GM19395 (cell line): ENCODE measurements around the gene SCT.

ENCODE experiments used
- ATAC-seq: cut with Tn5 transposase; IDR thresholded peaks from one replicate; pipeline ENCODE4 v1.9.1; 2021; ENCODE audit warnings: mild to moderate bottlenecking, moderate library complexity; ENCODE audit not compliant: unreplicated experiment

The SCT gene

DNA sequence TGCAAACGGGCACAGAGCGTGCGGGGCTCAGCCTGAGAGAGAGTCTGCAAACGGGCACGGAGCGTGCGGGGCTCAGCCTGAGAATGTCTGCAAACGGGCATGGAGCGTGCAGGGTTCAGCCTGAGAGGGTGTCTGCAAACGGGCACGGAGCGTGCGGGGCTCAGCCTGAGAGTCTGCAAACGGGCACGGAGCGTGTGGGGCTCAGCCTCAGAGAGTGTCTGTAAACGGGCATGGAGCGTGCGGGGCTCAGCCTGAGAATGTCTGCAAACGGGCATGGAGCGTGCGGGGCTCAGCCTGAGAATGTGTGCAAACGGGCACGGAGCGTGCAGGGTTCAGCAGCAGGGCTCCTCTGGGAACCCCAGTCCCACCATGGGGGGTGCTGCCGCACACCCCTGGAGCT, 37.2 kb downstream of the SCT start:
- no peak for ATAC-seq

DNA sequence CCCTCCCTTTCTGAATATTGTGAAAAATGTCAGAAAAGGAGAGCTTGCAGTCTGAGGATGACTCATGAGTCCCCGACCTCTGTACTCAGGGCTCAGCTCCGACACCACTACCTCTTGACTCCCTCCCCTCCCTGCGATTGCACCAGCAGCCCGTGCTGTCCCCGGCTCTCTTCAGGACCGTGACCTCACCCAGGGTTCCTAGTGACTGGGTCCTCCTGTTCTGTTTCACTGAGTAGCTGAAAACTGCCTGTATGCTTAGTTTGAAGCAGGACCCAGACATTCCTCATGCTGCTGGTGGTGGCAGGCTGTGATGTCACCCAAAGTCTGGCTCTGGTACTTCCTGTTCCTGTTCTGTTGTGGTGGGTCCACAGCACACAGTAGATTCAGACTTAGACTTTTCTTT, 39.0 kb downstream of the SCT start:
- ATAC-seq = no peak

DNA sequence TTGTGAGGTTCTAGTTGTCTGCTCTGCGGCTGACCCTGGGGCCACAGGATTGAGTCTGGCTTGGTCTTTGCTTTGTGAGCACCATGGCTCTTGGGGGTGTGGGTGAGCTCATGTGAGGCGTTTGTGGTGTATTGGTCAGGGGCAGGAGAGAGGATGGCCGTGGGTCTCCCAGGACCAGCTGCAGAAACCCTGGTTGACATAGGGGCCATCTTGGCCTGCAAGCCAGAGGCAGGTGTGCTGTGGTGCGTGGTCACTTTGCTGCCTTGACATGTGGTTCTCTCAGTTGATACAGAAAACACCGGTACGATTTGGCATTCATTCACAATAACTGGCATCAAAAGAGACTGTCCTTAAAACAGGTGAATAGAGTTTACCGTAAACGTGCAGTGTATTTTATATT, 39.4 kb downstream of the SCT start:
- no peak for ATAC-seq

DNA sequence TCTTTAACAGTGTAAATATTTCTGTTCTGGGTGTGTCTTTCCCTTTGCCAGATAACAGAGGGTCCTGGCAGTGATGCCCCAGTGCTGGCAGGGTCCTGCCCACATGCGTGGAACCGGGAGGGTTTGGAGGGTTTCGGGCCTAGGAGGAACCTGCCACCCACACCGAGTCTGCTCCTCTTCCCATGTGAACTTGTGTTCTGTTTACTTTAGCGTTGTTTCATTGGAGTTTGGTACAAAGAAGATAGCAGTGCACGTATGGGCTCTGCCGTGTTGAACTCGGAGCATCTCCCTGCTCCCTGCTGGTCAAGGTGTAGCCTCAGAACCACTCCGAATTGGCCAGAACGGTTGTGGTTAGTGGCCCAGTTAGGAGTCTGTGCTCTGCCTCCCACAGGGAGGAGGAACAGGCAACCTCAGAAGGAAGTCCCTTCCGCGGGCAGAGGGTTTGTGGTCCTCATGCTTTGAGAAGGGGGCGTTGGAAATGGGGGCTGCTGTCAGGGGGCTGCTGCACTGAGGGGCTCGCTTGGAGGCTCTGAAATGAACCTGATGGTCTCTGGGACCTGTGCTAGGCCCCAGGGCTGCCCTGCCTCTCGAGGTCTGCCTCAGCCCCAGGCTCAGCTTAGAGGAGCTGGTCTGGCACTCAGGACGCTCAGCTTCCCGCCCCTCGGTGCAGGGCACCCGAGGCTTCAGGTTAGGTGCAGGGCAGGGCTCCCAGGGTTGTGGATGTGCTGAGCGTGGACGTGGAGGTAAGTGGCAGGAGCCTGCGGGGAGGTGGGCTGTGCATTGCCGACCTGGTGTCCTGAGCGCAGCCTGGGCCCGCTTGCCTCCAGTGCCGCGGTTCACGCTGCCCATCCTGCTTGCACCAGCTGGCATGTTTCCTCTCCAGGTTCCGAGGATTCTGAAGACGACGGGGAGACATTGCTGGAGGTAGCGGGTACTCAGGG, 40.3 kb downstream of the SCT start:
- ATAC-seq = no peak

DNA sequence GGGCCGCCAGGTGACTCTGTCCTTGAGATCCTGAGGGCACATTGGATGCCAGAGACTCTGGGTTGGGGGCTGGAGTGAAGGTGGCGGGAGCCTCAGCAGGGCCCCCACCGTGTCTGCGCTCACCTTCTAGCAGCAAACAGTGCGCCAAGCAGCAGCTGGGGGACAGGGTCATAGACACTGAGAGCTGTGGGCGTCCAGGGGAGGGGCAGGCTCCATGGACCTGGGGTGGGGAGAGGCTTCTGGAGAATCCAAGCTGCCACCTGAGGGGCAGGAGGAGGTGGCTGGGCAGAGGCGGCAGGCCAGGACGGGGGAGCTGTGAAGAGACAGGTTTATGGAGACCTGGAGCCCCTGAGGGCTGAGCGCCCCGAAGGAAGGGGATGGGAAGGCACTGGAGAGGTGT, 42.7 kb downstream of the SCT start:
- no peak for ATAC-seq

DNA sequence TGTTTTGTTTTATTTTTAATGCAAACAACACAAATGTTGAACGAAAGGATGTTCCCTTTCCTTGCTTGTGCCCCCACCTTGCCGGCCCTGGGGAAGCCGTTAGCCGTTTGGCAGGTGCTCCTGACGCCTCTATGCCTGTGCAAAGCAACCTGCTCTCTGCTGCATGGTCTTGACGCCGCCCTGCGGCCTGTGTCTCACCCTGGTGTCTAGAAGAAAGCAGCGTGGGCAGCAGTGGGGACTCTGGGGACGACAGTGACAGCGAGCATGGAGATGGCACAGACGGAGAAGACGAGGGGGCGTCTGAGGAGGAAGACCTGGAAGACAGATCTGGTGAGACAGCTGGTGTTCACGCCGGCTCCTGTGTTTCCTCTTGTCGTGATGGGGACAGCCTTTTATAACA, 45.2 kb downstream of the SCT start:
- ATAC-seq = no peak

DNA sequence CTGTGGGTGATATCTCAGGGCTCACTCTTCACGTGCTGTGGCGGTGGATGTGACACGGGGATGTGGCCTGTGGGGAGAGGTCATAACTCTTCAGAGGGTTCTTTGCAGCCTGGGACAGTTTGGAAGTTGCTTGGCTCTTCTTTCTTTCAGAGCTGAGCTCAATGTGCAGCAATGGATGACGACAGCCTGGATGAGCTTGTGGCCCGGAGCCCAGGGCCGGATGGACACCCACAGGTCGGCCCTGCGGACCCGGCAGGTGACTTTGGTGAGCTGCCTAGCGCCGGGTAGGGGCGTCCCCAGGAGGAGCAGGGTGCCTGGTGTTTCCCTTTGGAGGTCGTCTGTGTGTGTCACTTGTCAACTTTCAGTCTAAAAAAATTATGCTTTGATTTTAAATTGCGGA, 45.6 kb downstream of the SCT start:
- no peak for ATAC-seq

DNA sequence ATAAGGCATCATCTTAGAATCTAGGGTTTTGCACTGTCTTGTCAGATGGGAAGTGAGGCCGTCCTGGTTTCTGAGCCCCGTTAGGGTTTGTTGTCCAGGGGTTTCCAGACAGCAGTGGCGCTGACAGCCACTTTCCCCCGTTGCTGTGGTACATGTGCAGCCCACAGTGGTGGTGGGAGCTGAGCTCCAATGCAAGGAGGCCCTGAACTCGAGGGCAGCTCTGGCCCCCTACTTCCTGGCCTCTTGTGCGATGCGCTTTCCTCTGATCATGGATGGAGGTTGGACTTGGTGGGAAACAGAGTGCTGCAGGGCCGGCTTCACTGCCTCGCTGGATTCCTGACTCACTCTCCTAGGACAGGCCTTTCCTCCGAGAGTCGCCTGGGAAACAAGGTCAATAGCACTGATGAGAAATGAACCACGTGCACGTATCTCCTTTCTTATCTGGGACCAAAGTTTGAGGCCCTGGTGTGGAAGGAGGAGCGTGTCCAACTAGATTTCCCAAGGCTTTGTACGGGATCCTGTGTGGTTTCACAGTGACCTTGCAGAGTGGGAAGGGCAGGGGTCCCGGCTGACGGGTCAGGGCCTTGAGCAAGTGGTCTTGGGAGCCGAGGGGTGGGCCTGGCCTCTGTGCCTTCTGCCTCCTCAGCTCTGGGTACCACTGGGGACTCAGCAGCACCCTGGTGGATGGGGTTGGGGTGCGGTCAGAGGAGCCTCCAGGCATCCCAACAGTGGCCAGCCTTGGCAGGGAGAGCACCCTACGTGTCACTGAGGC, 47.0 kb downstream of the SCT start:
- no peak for ATAC-seq

DNA sequence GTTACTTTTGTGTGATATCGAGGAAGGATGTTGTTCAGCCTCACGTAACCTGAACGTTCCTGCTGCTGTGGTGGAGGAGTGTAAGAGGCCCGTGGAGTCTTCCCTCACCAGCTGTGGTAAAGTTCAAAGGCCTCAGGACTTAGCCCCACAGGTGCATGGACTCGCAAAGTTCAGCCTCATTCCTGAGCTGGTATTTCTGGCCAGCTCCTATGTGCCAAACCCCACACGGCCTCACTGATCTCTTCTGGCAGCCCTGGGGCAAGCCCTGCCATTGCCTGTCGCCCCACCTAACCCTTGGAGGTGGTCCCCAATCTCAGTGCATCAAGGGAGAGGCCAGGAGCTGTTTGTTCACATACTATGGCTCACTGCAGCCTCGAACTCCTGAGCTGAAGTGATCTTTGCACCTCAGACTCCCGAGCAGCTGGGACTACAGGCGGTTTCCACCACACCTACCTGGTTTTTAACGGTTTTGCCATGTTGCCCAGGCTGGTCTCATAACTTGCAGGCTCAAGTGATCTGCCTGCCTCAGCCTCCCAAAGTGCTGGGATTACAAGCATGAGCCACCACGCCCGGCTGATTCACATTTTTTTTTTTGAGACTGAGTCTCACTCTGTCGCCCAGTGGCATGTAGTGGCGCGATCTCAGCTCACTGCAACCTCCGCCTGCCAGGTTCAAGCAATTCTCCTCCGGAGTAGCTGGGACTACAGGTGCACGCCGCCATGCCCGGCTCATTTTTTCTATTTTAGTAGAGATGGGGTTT, 48.5 kb downstream of the SCT start:
- ATAC-seq = no peak

DNA sequence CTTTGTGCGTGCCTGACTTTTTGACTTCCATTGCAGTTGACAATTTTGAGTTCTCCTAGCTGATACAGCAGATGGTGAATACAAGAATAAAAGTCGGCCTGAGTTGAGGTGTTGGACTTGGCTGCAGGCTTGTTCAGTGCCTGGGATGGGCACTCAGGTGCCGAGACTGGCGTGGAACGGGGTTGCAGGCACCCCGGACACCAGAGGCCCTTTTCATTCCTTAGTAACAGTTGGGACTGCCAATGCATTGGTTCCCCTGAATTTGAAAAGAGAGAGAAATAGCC, 49.4 kb downstream of the SCT start:
- no peak for ATAC-seq

DNA sequence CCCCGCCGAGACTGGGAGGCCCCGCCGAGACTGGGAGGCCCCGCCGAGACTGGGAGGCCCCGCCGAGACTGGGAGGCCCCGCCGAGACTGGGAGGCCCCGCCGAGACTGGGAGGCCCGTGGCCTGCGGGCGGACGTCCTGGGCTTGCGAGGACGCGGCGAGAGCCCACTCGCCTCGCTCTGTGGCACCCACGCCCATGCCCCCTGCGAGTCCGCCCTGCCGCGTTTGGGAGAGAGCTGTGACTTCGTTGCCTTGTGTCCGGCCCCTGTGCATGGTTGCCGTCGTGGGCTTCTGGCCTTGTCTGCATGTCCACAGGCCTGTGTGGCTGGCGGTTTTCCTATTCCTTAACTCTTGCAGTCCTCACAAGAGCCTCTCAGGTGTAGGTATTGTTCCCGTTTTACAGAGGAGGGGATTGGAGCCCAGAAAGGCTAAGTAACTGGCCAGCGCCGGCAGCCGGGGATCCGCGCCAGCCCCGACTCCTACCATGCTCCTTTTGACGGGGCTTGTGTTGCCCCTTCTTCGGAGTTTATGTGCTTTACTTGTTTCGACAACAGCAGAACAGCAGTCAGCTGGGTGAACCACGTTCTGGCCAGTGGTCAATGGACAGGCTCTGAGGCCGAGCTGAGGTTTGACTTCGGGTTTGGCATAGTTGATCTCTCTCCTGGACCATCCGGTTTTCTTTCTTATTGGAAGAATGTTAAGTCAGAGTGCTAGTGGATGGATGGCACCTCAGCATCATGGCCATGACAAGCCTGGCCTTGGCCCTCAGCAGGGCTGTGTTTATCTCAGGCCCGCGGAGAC, 50.0 kb downstream of the SCT start:
- ATAC-seq = no peak
